HG02642 (cell line): ENCODE data around the gene ABLIM2.

Experiments used
- ATAC-seq: cut with Tn5 transposase; IDR thresholded peaks from one replicate; pipeline ENCODE4 v1.9.1; 2021; ENCODE audit warnings: mild to moderate bottlenecking; ENCODE audit not compliant: unreplicated experiment, poor library complexity

ABLIM2 gene

GRCh38 chr4:8060632-8061031 lies 98.0 kb downstream of the ABLIM2 start:
- no peak for ATAC-seq

DNA sequence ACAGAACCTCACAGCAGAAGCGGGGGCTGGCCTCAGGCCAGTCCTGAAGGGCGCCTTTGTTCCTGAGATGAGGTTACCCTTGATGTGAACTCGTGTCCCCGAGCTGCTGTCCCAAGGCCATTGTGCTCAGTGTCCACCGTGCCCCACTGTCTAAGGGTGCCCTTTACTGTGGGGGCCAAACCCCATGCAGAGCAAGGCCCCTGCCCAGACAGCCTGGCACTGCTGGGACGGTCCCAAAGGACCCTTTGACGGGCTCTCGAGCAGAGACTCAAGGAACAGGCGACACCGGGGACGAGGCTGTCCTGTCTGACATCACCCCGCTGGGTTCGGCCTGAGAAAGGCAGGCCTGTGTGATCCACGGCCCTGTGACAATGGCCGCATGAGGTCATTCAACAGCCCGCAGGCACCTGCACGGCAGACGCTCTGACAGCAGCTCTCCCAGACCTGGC lies 100.6 kb downstream of the ABLIM2 start:
- no peak for ATAC-seq

GRCh38 chr4:8055206-8055605 lies 103.4 kb downstream of the ABLIM2 start:
- ATAC-seq: no peak

DNA sequence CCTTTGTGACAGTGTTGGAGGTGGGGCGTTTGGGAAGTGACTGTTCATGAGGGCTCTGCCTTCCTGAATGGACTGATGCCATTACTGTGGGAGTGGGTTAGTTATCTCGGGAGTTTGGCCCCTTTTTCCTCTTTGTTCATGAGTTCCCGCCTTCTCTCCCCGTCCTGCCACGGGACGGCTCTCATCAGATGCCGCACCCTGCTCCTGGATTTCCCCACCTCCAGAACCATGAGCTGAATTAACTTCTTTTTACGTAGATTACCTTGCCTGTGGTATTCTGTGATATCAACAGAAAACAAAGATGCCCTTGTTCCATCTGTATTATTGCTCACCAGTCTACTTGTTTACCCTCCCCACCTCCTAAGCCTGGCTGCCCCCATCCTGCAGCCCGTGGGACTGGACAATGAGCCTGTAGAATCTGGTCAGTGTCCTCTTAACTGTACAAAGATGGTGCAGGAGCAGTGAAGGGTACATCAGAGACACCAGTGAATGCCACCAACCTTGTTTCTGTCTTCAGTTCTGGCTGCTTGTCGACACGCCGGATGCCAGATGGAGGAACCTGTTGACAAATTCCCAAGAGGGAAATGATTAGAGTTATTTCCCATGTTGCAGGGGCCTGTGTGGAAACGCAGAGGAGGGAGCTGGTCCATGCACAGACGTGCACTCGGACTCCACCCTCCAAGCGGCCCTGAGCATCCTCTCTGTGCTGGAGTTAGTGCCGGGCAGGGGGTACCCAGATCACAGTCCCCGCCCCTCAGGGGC lies 104.7 kb downstream of the ABLIM2 start:
- no peak for ATAC-seq

- ATAC-seq: no peak
Observed at GRCh38 chr4:8052160-8052691, 106.4 kb downstream of the ABLIM2 start.

DNA sequence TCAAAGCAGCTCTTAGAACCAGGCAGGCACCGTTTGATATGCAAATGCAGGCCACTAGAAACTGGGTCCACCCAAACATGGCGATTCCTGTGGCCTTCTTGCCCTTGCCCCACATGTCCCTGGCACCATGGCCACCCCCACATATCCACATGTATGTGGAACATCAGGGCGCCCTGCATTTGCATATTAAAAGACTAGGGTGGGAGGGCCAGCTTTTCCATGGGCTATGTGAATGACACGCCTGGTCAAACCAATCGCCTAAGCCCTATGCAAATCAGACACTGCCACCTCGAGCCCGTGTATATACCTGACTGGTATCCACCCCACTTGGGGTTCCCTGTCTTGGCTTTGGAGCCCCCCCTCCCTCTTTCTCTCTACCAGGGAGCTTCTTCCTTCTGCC lies 107.0 kb downstream of the ABLIM2 start:
- ATAC-seq: no peak

DNA sequence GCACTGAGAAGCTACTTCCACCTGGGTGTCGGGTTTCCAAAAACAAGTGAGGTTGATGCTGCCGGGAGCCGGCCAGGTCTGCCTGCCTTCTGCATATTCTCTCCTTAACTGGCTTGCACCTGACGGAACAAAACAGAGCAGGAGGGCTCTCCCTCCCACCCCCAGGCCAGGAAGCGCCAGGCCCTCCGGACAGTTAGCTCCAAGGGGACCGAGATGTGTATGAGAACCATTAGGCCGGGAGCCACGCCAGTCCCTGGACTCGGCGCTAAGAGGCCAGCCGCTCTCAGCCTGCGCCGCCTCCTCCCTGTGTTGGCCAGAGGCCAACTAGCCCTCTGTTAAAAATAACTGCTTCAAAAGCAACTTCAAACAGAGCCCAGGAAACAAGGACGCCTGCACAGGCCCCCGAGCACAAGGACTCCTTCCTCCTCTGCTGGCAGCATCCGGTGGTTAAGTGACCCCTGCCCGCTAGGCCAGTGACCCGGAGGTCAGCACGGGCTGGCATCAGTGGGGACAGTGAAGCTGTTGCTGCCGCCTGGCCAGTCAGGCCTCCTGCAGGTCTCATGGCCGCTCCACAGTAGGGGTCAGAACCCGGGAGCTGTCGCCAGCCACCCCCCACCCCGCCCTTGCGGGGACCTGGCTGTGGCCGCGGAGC lies 107.9 kb downstream of the ABLIM2 start:
- ATAC-seq: no peak

- no peak for ATAC-seq
Observed at GRCh38 chr4:8050180-8050554, 108.4 kb downstream of the ABLIM2 start.

- no peak for ATAC-seq
Observed at GRCh38 chr4:8048856-8049676, 109.5 kb downstream of the ABLIM2 start.

- ATAC-seq: no peak
Observed at GRCh38 chr4:8047837-8048678, 110.6 kb downstream of the ABLIM2 start.

DNA sequence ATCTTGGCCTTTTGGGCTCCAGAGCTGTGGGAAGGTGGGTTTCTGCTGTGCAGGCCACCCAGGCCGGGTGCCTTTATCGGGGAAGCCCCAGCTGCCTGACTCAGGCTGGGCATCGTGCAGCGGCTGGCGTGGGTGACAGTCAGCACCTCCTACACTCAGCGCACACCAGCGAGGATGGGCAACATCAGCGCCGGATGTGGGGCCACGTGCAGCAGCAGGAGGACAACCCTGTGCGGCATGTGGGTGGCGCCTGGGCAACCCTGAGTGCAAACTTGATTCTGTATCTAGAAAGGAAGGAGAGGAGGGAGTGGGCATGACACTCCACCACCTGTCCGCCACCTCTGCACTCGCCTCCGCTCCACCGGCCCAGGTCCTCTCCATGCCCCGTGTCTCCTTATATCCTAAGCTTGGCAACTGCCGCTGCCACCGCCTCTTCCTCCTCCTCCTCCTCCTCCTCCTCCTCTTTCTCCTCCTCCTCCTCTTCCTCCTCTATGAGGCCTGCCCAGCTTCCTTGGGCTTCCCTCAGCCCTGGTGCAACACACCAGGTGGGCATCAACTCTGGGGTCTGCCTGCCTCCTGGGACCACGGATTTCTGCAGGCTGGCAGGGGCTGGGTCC lies 111.6 kb downstream of the ABLIM2 start:
- ATAC-seq: no peak

GRCh38 chr4:8045909-8046308 lies 112.7 kb downstream of the ABLIM2 start:
- no peak for ATAC-seq

GRCh38 chr4:8044699-8045098 lies 113.9 kb downstream of the ABLIM2 start:
- no peak for ATAC-seq

GRCh38 chr4:8044244-8044643 lies 114.4 kb downstream of the ABLIM2 start:
- ATAC-seq: no peak

DNA sequence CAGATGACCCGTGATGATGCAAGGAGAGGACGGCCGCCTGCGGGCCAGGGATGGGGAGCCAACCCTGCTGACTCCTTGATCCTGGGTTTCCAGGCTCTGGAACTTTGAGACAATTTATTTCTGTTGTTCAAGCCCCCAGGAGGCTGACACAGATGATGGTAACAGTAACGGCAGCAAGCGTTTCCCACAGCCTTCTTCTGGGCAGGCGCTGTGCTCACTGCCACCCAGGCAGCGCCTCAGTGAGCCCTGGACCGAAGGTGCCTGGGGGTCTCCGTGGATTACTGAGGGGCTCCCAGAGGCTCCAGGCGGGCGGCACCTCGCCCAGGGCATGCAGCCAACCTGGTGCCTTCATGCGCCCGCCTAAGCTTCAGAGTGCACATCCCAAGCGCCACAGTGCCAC lies 115.0 kb downstream of the ABLIM2 start:
- ATAC-seq: no peak

GRCh38 chr4:8041868-8042267 lies 116.7 kb downstream of the ABLIM2 start:
- ATAC-seq: no peak

DNA sequence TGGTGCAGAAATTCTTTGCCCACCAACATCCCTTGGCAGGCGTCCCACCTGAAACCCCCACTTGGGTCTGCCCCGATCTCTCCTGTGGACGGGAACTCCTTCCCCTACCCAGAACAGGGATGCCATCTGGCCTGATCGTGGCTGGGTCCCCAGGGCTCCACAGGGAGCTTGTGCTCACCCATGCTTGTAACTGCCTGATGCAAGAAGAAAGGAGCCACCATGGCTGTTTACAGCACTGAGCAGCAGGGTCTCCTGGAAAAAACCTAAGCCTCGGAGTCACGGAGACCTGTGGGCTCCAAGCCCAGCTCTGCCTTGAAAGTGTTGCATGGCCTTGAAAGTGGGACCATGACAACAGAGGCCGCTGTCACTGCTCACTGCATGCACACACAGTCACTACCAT lies 117.4 kb downstream of the ABLIM2 start:
- no peak for ATAC-seq

DNA sequence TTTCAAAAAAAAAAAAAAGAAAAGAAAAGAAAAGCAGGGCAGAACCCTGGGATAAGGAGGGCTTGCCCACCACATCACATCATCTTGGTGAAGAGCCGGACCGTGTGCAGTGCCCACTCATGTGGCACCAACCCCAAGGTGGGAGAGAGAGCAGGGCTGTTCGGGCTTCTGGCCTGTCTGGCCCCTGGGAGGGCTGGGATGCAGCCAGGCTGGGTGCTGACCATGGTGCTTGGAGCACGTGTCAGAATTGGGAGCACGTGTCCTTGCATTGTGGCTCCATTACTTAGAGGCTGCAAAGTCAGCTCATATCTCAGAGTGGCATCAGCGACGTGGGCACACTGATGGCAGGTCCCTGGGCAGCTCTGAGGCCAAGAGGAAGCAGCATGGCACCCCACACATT lies 118.0 kb downstream of the ABLIM2 start:
- no peak for ATAC-seq

DNA sequence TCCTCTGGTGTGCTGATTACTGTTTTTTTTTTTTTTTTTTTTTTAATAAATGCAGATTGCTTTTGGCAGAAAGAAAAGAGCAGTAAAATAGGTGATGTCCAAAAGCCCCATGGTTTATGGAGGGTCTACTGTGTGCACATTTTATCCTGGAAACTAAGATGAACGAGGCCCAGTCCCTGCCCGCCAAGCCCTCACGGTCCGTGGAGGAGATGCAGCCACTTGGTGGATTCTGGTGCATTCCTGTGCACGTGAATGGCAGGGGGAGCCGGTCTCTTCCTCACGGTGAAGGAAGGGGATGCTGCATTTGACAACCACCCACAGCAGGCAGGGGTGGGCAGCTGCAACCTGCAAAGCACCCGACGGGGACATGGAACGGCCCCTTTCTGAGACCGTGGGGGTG lies 118.8 kb downstream of the ABLIM2 start:
- ATAC-seq: no peak

GRCh38 chr4:8039290-8039689 lies 119.3 kb downstream of the ABLIM2 start:
- no peak for ATAC-seq
